ENCODE data around the gene SPOCK2.

The SPOCK2 gene

GRCh38 chr10:72027498-72027897, 60.9 kb downstream of the SPOCK2 start:
- CTCF ChIA-PET = no interaction called here
- peak; percentile 55 for DNase-seq (ENCODE audit: extremely low spot score)

GRCh38 chr10:72026278-72027111, 61.9 kb downstream of the SPOCK2 start:
- no peak for TF ChIP-seq FOXA1 (IDR thresholded peaks at IDR 0.05)
- no peak for TF ChIP-seq ARNT (IDR thresholded peaks at IDR 0.05)
- no peak for TF ChIP-seq CTBP1 (IDR thresholded peaks at IDR 0.05; ENCODE audit: borderline replicate concordance)
- no peak for TF ChIP-seq SUZ12 (IDR thresholded peaks at IDR 0.05)
- TF ChIP-seq TARDBP (IDR thresholded peaks at IDR 0.05) = no peak
- TF ChIP-seq PKNOX1 (IDR thresholded peaks at IDR 0.05) = no peak
- no peak for TF ChIP-seq ELF4 (IDR thresholded peaks at IDR 0.05)
- TF ChIP-seq LEF1 (IDR thresholded peaks at IDR 0.05; ENCODE audit: borderline replicate concordance) = no peak
- no peak for TF ChIP-seq BHLHE40 (IDR thresholded peaks at IDR 0.05; ENCODE audit: borderline replicate concordance)
- TF ChIP-seq L3MBTL2 (conservative IDR thresholded peaks at IDR 0.05) = no peak
- TF ChIP-seq SP1 (IDR thresholded peaks at IDR 0.05) = no peak
- TF ChIP-seq HDGF (IDR thresholded peaks at IDR 0.05; ENCODE audit: borderline replicate concordance) = no peak
- no peak for DNase-seq (ENCODE audit: extremely low spot score)
- CTCF ChIA-PET = interaction anchor here (1.4 kb wide), 1 partner anchor 22 kb away, joined by 3 read pairs; no protein-coding TSS in a partner anchor
- POLR2A ChIA-PET = interaction anchor here (1.0 to 1.4 kb wide), 2 partner anchors 9 to 27 kb away, joined by 3 read pairs; no protein-coding TSS in a partner anchor

More at GRCh38 chr10:72027498-72027897, 60.9 kb downstream of the SPOCK2 start:
- POLR2A ChIA-PET = no interaction called here
- TF ChIP-seq ZNF384 (IDR thresholded peaks at IDR 0.05) = peak; percentile 79
- no peak for TF ChIP-seq NFRKB (IDR thresholded peaks at IDR 0.05)

GRCh38 chr10:72025832-72026231, 62.5 kb downstream of the SPOCK2 start:
- ChIA-PET POLR2A (interaction anchor here (1.0 to 1.4 kb wide), 2 partner anchors 8 to 27 kb away, joined by 3 read pairs; no protein-coding TSS in a partner anchor), CTCF (interaction anchor here (0.6 to 1.4 kb wide), 2 partner anchors 23 to 39 kb away, joined by 3 read pairs; no protein-coding TSS in a partner anchor)
- DNase-seq (ENCODE audit: extremely low spot score) = no peak
- no peak for TF ChIP-seq BHLHE40 (IDR thresholded peaks at IDR 0.05; ENCODE audit: borderline replicate concordance)
- no peak for TF ChIP-seq NFRKB (IDR thresholded peaks at IDR 0.05)
- no peak for TF ChIP-seq TARDBP (IDR thresholded peaks at IDR 0.05)
- TF ChIP-seq SP1 (IDR thresholded peaks at IDR 0.05) = no peak

GRCh38 chr10:72025400-72025799, 63.0 kb downstream of the SPOCK2 start:
- POLR2A ChIA-PET = interaction anchor here (1.0 kb wide), 1 partner anchor 26 kb away, joined by 3 read pairs; no protein-coding TSS in a partner anchor
- CTCF ChIA-PET = interaction anchor here (0.6 to 1.4 kb wide), 2 partner anchors 23 to 38 kb away, joined by 3 read pairs; no protein-coding TSS in a partner anchor
- TF ChIP-seq ELF4 (IDR thresholded peaks at IDR 0.05) (no peak), SP1 (IDR thresholded peaks at IDR 0.05) (no peak), ZNF384 (IDR thresholded peaks at IDR 0.05) (no peak), LEF1 (IDR thresholded peaks at IDR 0.05; ENCODE audit: borderline replicate concordance) (no peak), ARNT (IDR thresholded peaks at IDR 0.05) (no peak)
- DNase-seq (ENCODE audit: extremely low spot score) = no peak

GRCh38 chr10:72024596-72024995, 63.8 kb downstream of the SPOCK2 start:
- ChIA-PET CTCF (no interaction called here), POLR2A (no interaction called here)
- TF ChIP-seq L3MBTL2 (conservative IDR thresholded peaks at IDR 0.05) (no peak), FOXK2 (IDR thresholded peaks at IDR 0.05) (no peak), NFRKB (IDR thresholded peaks at IDR 0.05) (no peak), PKNOX1 (IDR thresholded peaks at IDR 0.05) (no peak)
- no peak for DNase-seq (ENCODE audit: extremely low spot score)

GRCh38 chr10:72022228-72022627, 66.1 kb downstream of the SPOCK2 start:
- no peak for TF ChIP-seq FOXK2 (IDR thresholded peaks at IDR 0.05)
- no peak for DNase-seq (ENCODE audit: extremely low spot score)
- ChIA-PET POLR2A (no interaction called here), CTCF (interaction anchor here (0.6 kb wide), 1 partner anchor 28 kb away, joined by 3 read pairs; no protein-coding TSS in a partner anchor)

GRCh38 chr10:72020914-72021809, 67.2 kb downstream of the SPOCK2 start:
- DNase-seq (ENCODE audit: extremely low spot score) = no peak
- CTCF ChIA-PET = no interaction called here
- TF ChIP-seq NFRKB (IDR thresholded peaks at IDR 0.05) = no peak
- no peak for TF ChIP-seq ZNF384 (IDR thresholded peaks at IDR 0.05)
- TF ChIP-seq SUZ12 (IDR thresholded peaks at IDR 0.05) = no peak
- TF ChIP-seq TARDBP (IDR thresholded peaks at IDR 0.05) = no peak
- no peak for TF ChIP-seq FOXA1 (IDR thresholded peaks at IDR 0.05)
- no peak for TF ChIP-seq FOXM1 (IDR thresholded peaks at IDR 0.05; ENCODE audit: borderline replicate concordance)
- no peak for TF ChIP-seq ELF4 (IDR thresholded peaks at IDR 0.05)
- TF ChIP-seq FOXK2 (IDR thresholded peaks at IDR 0.05) = no peak
- no peak for TF ChIP-seq LEF1 (IDR thresholded peaks at IDR 0.05; ENCODE audit: borderline replicate concordance)
- no peak for TF ChIP-seq HDGF (IDR thresholded peaks at IDR 0.05; ENCODE audit: borderline replicate concordance)
- TF ChIP-seq SP1 (IDR thresholded peaks at IDR 0.05) = no peak
- no peak for TF ChIP-seq BHLHE40 (IDR thresholded peaks at IDR 0.05; ENCODE audit: borderline replicate concordance)
- no peak for TF ChIP-seq L3MBTL2 (conservative IDR thresholded peaks at IDR 0.05)
- TF ChIP-seq ARNT (IDR thresholded peaks at IDR 0.05) = no peak
- TF ChIP-seq CTBP1 (IDR thresholded peaks at IDR 0.05; ENCODE audit: borderline replicate concordance) = no peak
- no peak for TF ChIP-seq PKNOX1 (IDR thresholded peaks at IDR 0.05)
- POLR2A ChIA-PET = no interaction called here

Measured in HEK293T (cell line).